Measurements from ENCODE around the gene MYO7A.

MYO7A gene

GRCh38 chr11:77112641-77113381, 15.2 kb upstream of the MYO7A start:
- TF ChIP-seq CTCF (conservative IDR thresholded peaks at IDR 0.05; ENCODE audit: low read length) (no peak), EZH2phosphoT487 (IDR thresholded peaks at IDR 0.05; ENCODE audit: borderline replicate concordance) (no peak)
- peaks cover 9% of the 10 kb centered on the region for H3K4me1 ChIP-seq (ENCODE audit: insufficient read depth, low read length, poor library complexity, severe bottlenecking)
- no peaks in the 10 kb centered on the region for H4K20me1 ChIP-seq (ENCODE audit: insufficient read depth, low read length, poor library complexity, severe bottlenecking)
- H3K9me3 ChIP-seq (ENCODE audit: insufficient read depth, low read depth, low read length), result no peaks in the 10 kb centered on the region
- no peak overlapping the region for H2AFZ ChIP-seq (ENCODE audit: low read length)
- H3K4me3 ChIP-seq (ENCODE audit: low read length, poor library complexity, severe bottlenecking), result no peak overlapping the region
- no peak overlapping the region for H3K4me2 ChIP-seq (ENCODE audit: low read depth, low read length, poor library complexity, severe bottlenecking)
- H3K79me2 ChIP-seq (ENCODE audit: insufficient read depth, low read length), result no peaks in the 10 kb centered on the region
- no peaks in the 10 kb centered on the region for H3K9me2 ChIP-seq (replicated peaks; ENCODE audit: low read depth, low read length)
- no peaks in the 10 kb centered on the region for H3F3A ChIP-seq (ENCODE audit: low read depth)
- no peak overlapping the region for H3K9ac ChIP-seq (ENCODE audit: low read depth, low read length, poor library complexity, severe bottlenecking)
- no peaks in the 10 kb centered on the region for H3K27me3 ChIP-seq (ENCODE audit: insufficient read depth, low read length, poor library complexity, severe bottlenecking)
- H3K36me3 ChIP-seq (ENCODE audit: insufficient read depth, low read length), result no peaks in the 10 kb centered on the region

- TF ChIP-seq CTCF (conservative IDR thresholded peaks at IDR 0.05; ENCODE audit: low read length) (peak; percentile 77), EZH2phosphoT487 (IDR thresholded peaks at IDR 0.05; ENCODE audit: borderline replicate concordance) (no peak)
- Histone ChIP-seq H3K79me2 (ENCODE audit: insufficient read depth, low read length) (no peaks in the 10 kb centered on the region), H3K4me1 (ENCODE audit: insufficient read depth, low read length, poor library complexity, severe bottlenecking) (peaks cover 9% of the 10 kb centered on the region), H3K27me3 (ENCODE audit: insufficient read depth, low read length, poor library complexity, severe bottlenecking) (no peaks in the 10 kb centered on the region), H3K4me3 (ENCODE audit: low read length, poor library complexity, severe bottlenecking) (no peak overlapping the region), H3K36me3 (ENCODE audit: insufficient read depth, low read length) (peaks cover 7% of the 10 kb centered on the region; the same call in 1 of the 2 replicates), H3K9ac (ENCODE audit: low read depth, low read length, poor library complexity, severe bottlenecking) (no peak overlapping the region), H3K4me2 (ENCODE audit: low read depth, low read length, poor library complexity, severe bottlenecking) (no peak overlapping the region), H4K20me1 (ENCODE audit: insufficient read depth, low read length, poor library complexity, severe bottlenecking) (no peaks in the 10 kb centered on the region), H3K9me2 (replicated peaks; ENCODE audit: low read depth, low read length) (no peaks in the 10 kb centered on the region), H3F3A (ENCODE audit: low read depth) (no peaks in the 10 kb centered on the region), H3K9me3 (ENCODE audit: insufficient read depth, low read depth, low read length) (no peaks in the 10 kb centered on the region), H2AFZ (ENCODE audit: low read length) (no peak overlapping the region)
These were observed 14.5 kb upstream of the MYO7A start for GRCh38 chr11:77113382-77114088.

- Histone ChIP-seq H3F3A (ENCODE audit: low read depth) (no peaks in the 10 kb centered on the region), H3K9me2 (replicated peaks; ENCODE audit: low read depth, low read length) (no peaks in the 10 kb centered on the region), H3K9me3 (ENCODE audit: insufficient read depth, low read depth, low read length) (no peaks in the 10 kb centered on the region), H3K36me3 (ENCODE audit: insufficient read depth, low read length) (peaks cover 7% of the 10 kb centered on the region; the same call in 1 of the 2 replicates), H3K27me3 (ENCODE audit: insufficient read depth, low read length, poor library complexity, severe bottlenecking) (no peaks in the 10 kb centered on the region), H3K9ac (ENCODE audit: low read depth, low read length, poor library complexity, severe bottlenecking) (no peak overlapping the region), H3K4me1 (ENCODE audit: insufficient read depth, low read length, poor library complexity, severe bottlenecking) (peaks cover 7% of the 10 kb centered on the region), H3K79me2 (ENCODE audit: insufficient read depth, low read length) (no peaks in the 10 kb centered on the region), H3K4me3 (ENCODE audit: low read length, poor library complexity, severe bottlenecking) (no peak overlapping the region), H2AFZ (ENCODE audit: low read length) (no peak overlapping the region), H4K20me1 (ENCODE audit: insufficient read depth, low read length, poor library complexity, severe bottlenecking) (no peaks in the 10 kb centered on the region), H3K4me2 (ENCODE audit: low read depth, low read length, poor library complexity, severe bottlenecking) (no peak overlapping the region)
- no peak for TF ChIP-seq EZH2phosphoT487 (IDR thresholded peaks at IDR 0.05; ENCODE audit: borderline replicate concordance)
- no peak for TF ChIP-seq CTCF (conservative IDR thresholded peaks at IDR 0.05; ENCODE audit: low read length)
These were observed 14.0 kb upstream of the MYO7A start for GRCh38 chr11:77114089-77114463.

Data from Loucy (cell line).